ENCODE results near the gene LRP6.

The LRP6 gene

DNA sequence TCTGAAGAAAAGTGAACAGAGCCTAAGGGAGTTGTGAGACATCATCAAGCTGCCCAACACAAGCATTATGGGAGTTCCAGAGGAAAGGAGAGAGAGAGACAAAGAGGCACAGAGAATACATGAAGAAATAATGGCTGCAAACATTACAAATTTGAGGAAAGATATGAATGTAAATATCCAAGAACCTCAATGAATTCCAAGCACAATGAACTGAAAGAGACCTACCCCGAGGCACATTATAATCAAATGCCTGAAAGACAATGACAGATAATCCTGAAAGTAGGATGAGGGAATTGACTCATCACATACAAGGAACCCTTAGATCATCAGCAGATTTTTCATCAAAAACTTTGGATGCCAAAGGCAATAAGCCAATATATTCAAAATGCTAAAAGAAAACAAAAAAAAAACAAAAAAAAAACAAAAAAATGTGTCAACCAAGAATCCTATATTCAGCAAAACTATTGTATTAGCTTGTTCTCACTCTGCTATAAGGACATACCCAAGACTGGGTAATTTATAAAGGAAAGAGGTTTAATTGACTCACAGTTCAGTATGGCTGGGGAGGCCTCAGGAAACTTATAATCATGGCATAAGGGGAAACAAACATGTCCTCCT, 158.3 kb downstream of the LRP6 start:
- no peak for DNase-seq (ENCODE audit: extremely low read depth, low read depth)
- no peak for TF ChIP-seq CTCF (IDR thresholded peaks at IDR 0.05; ENCODE audit: low read depth, low read length)

- no peak for DNase-seq (ENCODE audit: extremely low read depth, low read depth)
- no peak for TF ChIP-seq CTCF (IDR thresholded peaks at IDR 0.05; ENCODE audit: low read depth, low read length)
Measured at GRCh38 chr12:12107678-12108077, 159.2 kb downstream of the LRP6 start.

GRCh38 chr12:12099102-12099501, 167.7 kb downstream of the LRP6 start:
- no peak for DNase-seq (ENCODE audit: extremely low read depth, low read depth)
- no peak for TF ChIP-seq CTCF (IDR thresholded peaks at IDR 0.05; ENCODE audit: low read depth, low read length)

GRCh38 chr12:12098691-12099015, 168.2 kb downstream of the LRP6 start:
- DNase-seq (ENCODE audit: extremely low read depth, low read depth), result no peak

GRCh38 chr12:12097891-12098690, 168.8 kb downstream of the LRP6 start:
- TF ChIP-seq CTCF (IDR thresholded peaks at IDR 0.05; ENCODE audit: low read depth, low read length), result no peak
- no peak for DNase-seq (ENCODE audit: extremely low read depth, low read depth)

More at GRCh38 chr12:12098691-12099015, 168.2 kb downstream of the LRP6 start:
- TF ChIP-seq CTCF (IDR thresholded peaks at IDR 0.05; ENCODE audit: low read depth, low read length), result no peak

DNA sequence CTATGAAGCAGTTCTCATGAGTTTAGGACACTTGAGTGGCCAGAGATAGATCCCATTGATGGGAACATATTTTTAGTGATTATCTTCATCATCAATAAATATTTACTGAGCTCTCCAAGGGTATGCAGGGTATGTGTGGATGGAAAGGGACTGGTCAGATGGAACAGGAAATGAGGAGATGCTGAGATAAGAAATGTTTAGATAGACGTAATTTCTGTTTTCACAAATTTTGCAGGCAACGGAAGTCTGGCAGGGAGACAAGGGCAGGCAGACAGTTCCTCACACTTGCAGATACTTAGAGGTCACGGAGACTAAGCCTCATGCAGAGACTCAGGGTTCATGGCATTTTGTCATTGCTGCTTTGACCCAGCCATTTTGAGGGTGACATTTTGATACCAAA, 171.8 kb downstream of the LRP6 start:
- no peak for DNase-seq (ENCODE audit: extremely low read depth, low read depth)
- TF ChIP-seq CTCF (IDR thresholded peaks at IDR 0.05; ENCODE audit: low read depth, low read length), result no peak

DNA sequence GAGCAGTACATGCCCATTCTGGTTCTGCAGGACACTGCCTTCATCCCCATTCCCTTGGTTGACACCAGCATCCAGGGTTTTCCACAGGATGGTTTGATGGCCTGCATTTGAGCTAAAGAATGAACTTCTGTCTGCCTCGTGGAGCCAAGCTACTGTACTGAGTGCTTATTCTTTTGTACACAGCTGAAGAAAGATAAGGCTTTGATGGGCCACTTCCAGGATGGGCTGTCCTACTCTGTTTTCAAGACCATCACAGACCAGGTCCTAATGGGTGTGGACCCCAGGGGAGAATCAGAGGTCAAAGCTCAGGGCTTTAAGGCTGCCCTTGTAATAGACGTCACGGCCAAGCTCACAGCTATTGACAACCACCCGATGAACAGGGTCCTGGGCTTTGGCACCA, 172.4 kb downstream of the LRP6 start:
- no peak for TF ChIP-seq CTCF (IDR thresholded peaks at IDR 0.05; ENCODE audit: low read depth, low read length)
- DNase-seq (ENCODE audit: extremely low read depth, low read depth), result no peak
